ENCODE measurements around the gene FOCAD.
A peak's percentile ranks its signal among the peaks of the same experiment; 100 is the strongest.
"Not testable (repeated sequence)": the region's sequence is repeated elsewhere in the genome, so short reads cannot be mapped to it uniquely, and the experiment has no call there.

FOCAD gene

GRCh38 chr9:20671635-20672034 is 12.4 kb upstream of the FOCAD start:
- no peak for DNase-seq (ENCODE audit: low read depth in 2 of 2, low spot score in 1 of 2)

- DNase-seq (ENCODE audit: low read depth in 2 of 2, low spot score in 1 of 2) = not testable (repeated sequence)
These were observed 10.5 kb upstream of the FOCAD start for GRCh38 chr9:20673537-20673936.

GRCh38 chr9:20681467-20681866 is 2.6 kb upstream of the FOCAD start:
- DNase-seq (ENCODE audit: low read depth in 2 of 2, low spot score in 1 of 2) = no peak

GRCh38 chr9:20683351-20684034 is 566 bp upstream of the FOCAD start:
- peak in 1 of 2 donors; percentile 6 for DNase-seq (ENCODE audit: low read depth in 2 of 2, low spot score in 1 of 2)

GRCh38 chr9:20684875-20685696 is 1.0 kb downstream of the FOCAD start:
- no peak for DNase-seq (ENCODE audit: low read depth in 2 of 2, low spot score in 1 of 2)

- DNase-seq (ENCODE audit: low read depth in 2 of 2, low spot score in 1 of 2) = no peak
These were observed 1.7 kb downstream of the FOCAD start for GRCh38 chr9:20685769-20686168.

- no peak for DNase-seq (ENCODE audit: low read depth in 2 of 2, low spot score in 1 of 2)
These were observed 5.8 kb downstream of the FOCAD start for GRCh38 chr9:20689833-20690232.

GRCh38 chr9:20692554-20692953 is 8.5 kb downstream of the FOCAD start:
- DNase-seq (ENCODE audit: low read depth in 2 of 2, low spot score in 1 of 2) = no peak

- DNase-seq (ENCODE audit: low read depth in 2 of 2, low spot score in 1 of 2) = no peak
These were observed 9.0 kb downstream of the FOCAD start for GRCh38 chr9:20693068-20693467.

GRCh38 chr9:20694248-20694647 is 10.2 kb downstream of the FOCAD start:
- no peak for DNase-seq (ENCODE audit: low read depth in 2 of 2, low spot score in 1 of 2)

- DNase-seq (ENCODE audit: low read depth in 2 of 2, low spot score in 1 of 2) = no peak
These were observed 13.1 kb downstream of the FOCAD start for GRCh38 chr9:20697021-20697719.

- DNase-seq (ENCODE audit: low read depth in 2 of 2, low spot score in 1 of 2) = no peak
These were observed 14.7 kb downstream of the FOCAD start for GRCh38 chr9:20698782-20699181.

GRCh38 chr9:20701060-20701459 is 17.0 kb downstream of the FOCAD start:
- no peak for DNase-seq (ENCODE audit: low read depth in 2 of 2, low spot score in 1 of 2)

- no peak for DNase-seq (ENCODE audit: low read depth in 2 of 2, low spot score in 1 of 2)
These were observed 18.5 kb downstream of the FOCAD start for GRCh38 chr9:20702570-20702969.

- DNase-seq (ENCODE audit: low read depth in 2 of 2, low spot score in 1 of 2) = no peak
These were observed 19.1 kb downstream of the FOCAD start for GRCh38 chr9:20703146-20703545.

- no peak for DNase-seq (ENCODE audit: low read depth in 2 of 2, low spot score in 1 of 2)
These were observed 23.6 kb downstream of the FOCAD start for GRCh38 chr9:20707708-20708107.

- DNase-seq (ENCODE audit: low read depth in 2 of 2, low spot score in 1 of 2) = no peak
These were observed 29.1 kb downstream of the FOCAD start for GRCh38 chr9:20713172-20713571.

- DNase-seq (ENCODE audit: low read depth in 2 of 2, low spot score in 1 of 2) = no peak
These were observed 30.7 kb downstream of the FOCAD start for GRCh38 chr9:20714442-20715415.

- DNase-seq (ENCODE audit: low read depth in 2 of 2, low spot score in 1 of 2) = no peak
These were observed 38.2 kb downstream of the FOCAD start for GRCh38 chr9:20722221-20722620.

- no peak for DNase-seq (ENCODE audit: low read depth in 2 of 2, low spot score in 1 of 2)
These were observed 41.6 kb downstream of the FOCAD start for GRCh38 chr9:20725675-20726074.

- DNase-seq (ENCODE audit: low read depth in 2 of 2, low spot score in 1 of 2) = no peak
These were observed 42.1 kb downstream of the FOCAD start for GRCh38 chr9:20726144-20726543.

Data from stimulated activated CD8-positive, alpha-beta memory T cell treated with anti-CD3 and anti-CD28 coated beads, Interleukin-4, amount 100 ng/mL, for 4 hours (primary cell).